ENCODE results near the gene ZHX3.

ZHX3 gene

DNA sequence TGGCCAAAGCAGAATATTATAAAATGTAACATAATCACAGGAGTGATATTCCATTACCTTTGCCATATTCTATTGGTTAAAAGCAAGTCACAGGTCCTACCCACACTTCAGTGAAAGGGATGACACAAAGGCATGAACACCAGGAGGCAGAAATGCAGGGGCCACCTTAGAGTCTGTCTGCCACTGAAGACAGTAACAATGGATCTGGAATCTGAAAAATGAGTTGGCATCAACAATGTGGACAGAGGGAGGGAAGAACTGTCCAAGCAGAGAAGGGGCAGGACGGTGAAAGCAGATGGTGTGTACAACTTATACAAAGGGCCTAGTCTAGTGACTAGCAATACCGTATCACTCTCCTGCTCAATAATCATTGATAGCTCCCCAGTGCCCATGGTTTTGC is 16.5 kb upstream of the ZHX3 start:
- peak overlapping the region; percentile 71 for H3K27ac ChIP-seq
- H3K79me2 ChIP-seq, result no peaks in the 10 kb centered on the region
- no peak overlapping the region for H2AFZ ChIP-seq
- no peaks in the 10 kb centered on the region for H3K36me3 ChIP-seq (ENCODE audit: control insufficient read depth, insufficient read depth, low read length)
- no peak overlapping the region for H3K4me2 ChIP-seq (ENCODE audit: low read length)
- H3K27me3 ChIP-seq (ENCODE audit: control insufficient read depth, insufficient read depth, low read length), result no peaks in the 10 kb centered on the region
- H3K4me1 ChIP-seq, result no peaks in the 10 kb centered on the region
- H3K9ac ChIP-seq, result no peak overlapping the region
- TF ChIP-seq, protein P1, sequence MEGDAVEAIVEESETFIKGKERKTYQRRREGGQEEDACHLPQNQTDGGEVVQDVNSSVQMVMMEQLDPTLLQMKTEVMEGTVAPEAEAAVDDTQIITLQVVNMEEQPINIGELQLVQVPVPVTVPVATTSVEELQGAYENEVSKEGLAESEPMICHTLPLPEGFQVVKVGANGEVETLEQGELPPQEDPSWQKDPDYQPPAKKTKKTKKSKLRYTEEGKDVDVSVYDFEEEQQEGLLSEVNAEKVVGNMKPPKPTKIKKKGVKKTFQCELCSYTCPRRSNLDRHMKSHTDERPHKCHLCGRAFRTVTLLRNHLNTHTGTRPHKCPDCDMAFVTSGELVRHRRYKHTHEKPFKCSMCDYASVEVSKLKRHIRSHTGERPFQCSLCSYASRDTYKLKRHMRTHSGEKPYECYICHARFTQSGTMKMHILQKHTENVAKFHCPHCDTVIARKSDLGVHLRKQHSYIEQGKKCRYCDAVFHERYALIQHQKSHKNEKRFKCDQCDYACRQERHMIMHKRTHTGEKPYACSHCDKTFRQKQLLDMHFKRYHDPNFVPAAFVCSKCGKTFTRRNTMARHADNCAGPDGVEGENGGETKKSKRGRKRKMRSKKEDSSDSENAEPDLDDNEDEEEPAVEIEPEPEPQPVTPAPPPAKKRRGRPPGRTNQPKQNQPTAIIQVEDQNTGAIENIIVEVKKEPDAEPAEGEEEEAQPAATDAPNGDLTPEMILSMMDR (IDR thresholded peaks at IDR 0.05), result no peak
- no peak overlapping the region for H3K4me3 ChIP-seq (ENCODE audit: low read depth, low read length)
- H3K9me3 ChIP-seq (ENCODE audit: control insufficient read depth, low read length), result no peaks in the 10 kb centered on the region

DNA sequence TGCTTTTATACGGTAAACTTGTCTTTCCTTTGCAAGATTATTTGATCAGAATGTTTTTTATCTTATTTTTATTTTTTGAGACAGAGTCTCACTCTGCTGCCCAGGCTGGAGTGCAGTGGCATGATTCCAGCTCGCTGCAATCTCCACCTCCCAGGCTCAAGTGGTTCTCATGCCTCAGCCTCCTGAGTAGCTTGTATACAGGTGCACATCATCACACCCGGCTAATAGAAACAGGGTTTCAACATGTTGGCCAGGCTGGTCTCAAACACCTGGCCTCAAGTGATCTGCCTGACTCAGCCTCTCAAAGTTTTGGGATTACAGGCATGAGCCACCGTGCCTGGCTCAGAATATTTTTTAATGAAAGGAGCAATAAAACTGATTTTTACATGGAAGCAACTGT is 14.2 kb upstream of the ZHX3 start:
- Histone ChIP-seq H3K4me2 (ENCODE audit: low read length) (no peak overlapping the region), H3K9ac (no peak overlapping the region), H3K27me3 (ENCODE audit: control insufficient read depth, insufficient read depth, low read length) (no peaks in the 10 kb centered on the region), H2AFZ (no peak overlapping the region), H3K36me3 (ENCODE audit: control insufficient read depth, insufficient read depth, low read length) (no peaks in the 10 kb centered on the region), H3K9me3 (ENCODE audit: control insufficient read depth, low read length) (no peaks in the 10 kb centered on the region), H3K4me1 (no peaks in the 10 kb centered on the region), H3K27ac (no peak overlapping the region), H3K4me3 (ENCODE audit: low read depth, low read length) (no peak overlapping the region), H3K79me2 (no peaks in the 10 kb centered on the region)
- TF ChIP-seq, protein P1 (IDR thresholded peaks at IDR 0.05), result no peak

DNA sequence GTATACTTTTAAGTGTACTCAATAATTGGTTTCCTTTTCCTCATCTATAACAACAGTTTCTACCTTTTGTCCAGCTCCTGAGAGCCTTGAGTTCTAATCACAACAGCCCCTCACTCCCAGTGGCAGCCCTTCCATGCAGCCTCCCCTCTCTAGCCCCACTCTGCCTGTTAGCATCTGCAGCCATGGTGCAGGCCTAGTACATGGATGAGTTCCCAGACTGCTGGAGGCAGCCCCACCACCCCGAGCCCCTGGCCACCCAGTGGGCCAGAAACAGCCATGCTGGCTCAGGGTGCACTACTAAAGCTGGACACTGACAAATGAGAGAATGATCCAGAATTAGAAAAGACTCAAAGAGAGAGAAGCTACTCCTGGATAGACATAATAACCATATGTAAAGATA is 13.4 kb upstream of the ZHX3 start:
- Histone ChIP-seq H3K79me2 (no peaks in the 10 kb centered on the region), H2AFZ (no peak overlapping the region), H3K9ac (no peak overlapping the region), H3K27ac (no peak overlapping the region), H3K4me1 (no peaks in the 10 kb centered on the region), H3K4me2 (ENCODE audit: low read length) (no peak overlapping the region), H3K4me3 (ENCODE audit: low read depth, low read length) (no peak overlapping the region), H3K36me3 (ENCODE audit: control insufficient read depth, insufficient read depth, low read length) (no peaks in the 10 kb centered on the region), H3K9me3 (ENCODE audit: control insufficient read depth, low read length) (no peaks in the 10 kb centered on the region), H3K27me3 (ENCODE audit: control insufficient read depth, insufficient read depth, low read length) (no peaks in the 10 kb centered on the region)
- TF ChIP-seq, protein P1 (IDR thresholded peaks at IDR 0.05), result no peak

DNA sequence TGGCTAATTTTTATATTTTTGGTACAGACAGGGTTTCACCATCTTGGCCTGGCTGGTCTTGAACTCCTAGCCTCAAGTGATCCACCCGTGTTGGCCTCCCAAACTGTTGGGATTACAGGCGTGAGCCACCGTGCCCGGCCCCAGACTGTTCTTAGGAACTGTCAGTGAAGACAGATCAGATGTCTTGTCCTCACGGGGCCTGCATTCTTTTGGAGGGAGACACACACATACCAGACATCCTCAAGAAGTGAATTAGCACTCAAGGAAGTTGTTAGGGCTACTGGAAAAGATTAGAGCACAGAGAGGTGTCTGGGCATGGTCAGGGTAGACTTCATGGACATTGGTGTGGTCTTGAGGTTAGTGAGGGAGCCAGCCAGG is 12.8 kb upstream of the ZHX3 start:
- Histone ChIP-seq H3K4me3 (ENCODE audit: low read depth, low read length) (no peak overlapping the region), H3K9me3 (ENCODE audit: control insufficient read depth, low read length) (no peaks in the 10 kb centered on the region), H3K27ac (no peak overlapping the region), H3K4me1 (no peaks in the 10 kb centered on the region), H2AFZ (no peak overlapping the region), H3K79me2 (no peaks in the 10 kb centered on the region), H3K4me2 (ENCODE audit: low read length) (no peak overlapping the region), H3K9ac (no peak overlapping the region), H3K36me3 (ENCODE audit: control insufficient read depth, insufficient read depth, low read length) (no peaks in the 10 kb centered on the region), H3K27me3 (ENCODE audit: control insufficient read depth, insufficient read depth, low read length) (no peaks in the 10 kb centered on the region)
- TF ChIP-seq, protein P1 (IDR thresholded peaks at IDR 0.05), result no peak

DNA sequence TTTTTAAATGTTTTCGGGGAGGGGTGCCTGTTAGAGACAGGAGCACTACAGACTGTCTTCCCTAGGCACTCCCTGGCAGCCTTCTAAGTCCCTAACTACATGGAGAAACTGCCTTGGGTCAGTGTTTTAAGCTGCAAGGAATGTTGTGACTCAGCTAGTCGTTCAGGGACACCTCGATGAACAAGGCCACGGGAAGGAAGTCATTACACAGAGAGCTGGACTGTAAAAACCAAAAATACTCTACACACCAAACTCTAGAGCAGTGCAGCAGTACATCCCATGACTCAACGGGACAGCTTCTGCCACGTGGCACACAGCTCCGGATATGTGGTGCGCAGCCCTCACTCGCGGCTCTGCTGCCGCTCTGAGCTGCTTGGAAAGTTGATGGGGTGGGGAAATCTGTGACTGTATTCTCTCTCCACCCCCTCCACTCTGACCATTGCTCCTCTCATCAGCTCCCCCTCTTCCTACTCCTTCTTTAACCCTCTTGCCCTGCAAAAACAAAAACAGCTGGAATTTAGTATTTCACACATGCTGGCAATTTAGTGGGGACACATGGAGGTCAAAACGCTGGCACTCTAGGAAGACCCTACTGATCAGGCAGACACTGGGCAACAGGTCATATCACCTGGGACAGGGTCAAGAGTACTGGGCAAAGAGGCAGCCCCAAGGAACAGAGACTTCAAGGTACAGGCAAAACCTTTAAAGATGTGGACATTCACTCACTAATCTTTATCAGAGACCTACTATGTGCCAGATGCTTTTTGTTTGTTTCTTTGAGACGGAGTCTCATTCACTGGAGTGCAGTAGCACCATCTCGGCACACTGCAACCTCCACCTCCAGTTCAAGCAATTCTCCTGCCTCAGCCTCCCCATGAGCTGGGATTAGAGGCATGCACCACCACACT is 12.2 kb upstream of the ZHX3 start:
- no peaks in the 10 kb centered on the region for H3K4me1 ChIP-seq
- no peak overlapping the region for H3K4me3 ChIP-seq (ENCODE audit: low read depth, low read length)
- H3K79me2 ChIP-seq, result no peaks in the 10 kb centered on the region
- no peaks in the 10 kb centered on the region for H3K36me3 ChIP-seq (ENCODE audit: control insufficient read depth, insufficient read depth, low read length)
- no peaks in the 10 kb centered on the region for H3K9me3 ChIP-seq (ENCODE audit: control insufficient read depth, low read length)
- no peaks in the 10 kb centered on the region for H3K27me3 ChIP-seq (ENCODE audit: control insufficient read depth, insufficient read depth, low read length)
- H3K9ac ChIP-seq, result no peak overlapping the region
- H3K27ac ChIP-seq, result peak overlapping the region; percentile 48
- H3K4me2 ChIP-seq (ENCODE audit: low read length), result peak overlapping the region; percentile 29
- TF ChIP-seq, protein P1 (IDR thresholded peaks at IDR 0.05), result no peak
- peak overlapping the region; percentile 31 for H2AFZ ChIP-seq
